Measurements from ENCODE around the gene PAPSS1.
"Not testable (repeated sequence)": the region's sequence is repeated elsewhere in the genome, so short reads cannot be mapped to it uniquely, and the experiment has no call there.

PAPSS1 gene

GRCh38 chr4:107683873-107684272 is 36.2 kb downstream of the PAPSS1 start:
- no peak for DNase-seq

- no peak for DNase-seq
Measured at GRCh38 chr4:107682306-107682705, 37.7 kb downstream of the PAPSS1 start.

- no peak for DNase-seq
Measured at GRCh38 chr4:107669068-107669467, 51.0 kb downstream of the PAPSS1 start.

DNA sequence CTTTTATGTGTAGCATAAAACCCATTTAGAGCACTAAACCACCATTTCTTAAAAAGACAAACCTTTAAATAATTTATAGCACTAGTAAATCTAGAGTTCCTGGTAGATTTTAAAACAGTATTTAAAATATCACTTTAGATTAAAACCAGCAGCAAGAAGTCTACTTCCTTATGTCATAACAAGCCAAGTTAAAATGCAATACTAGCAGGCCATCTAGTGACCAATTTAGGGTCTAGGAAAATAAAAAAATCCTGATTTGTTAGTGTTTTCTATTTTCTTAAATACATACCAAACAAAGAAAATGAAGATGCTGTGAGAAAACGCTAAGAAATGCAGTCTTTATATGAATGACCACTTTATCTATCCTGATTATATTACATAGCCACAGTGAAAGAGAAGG is 53.9 kb downstream of the PAPSS1 start:
- DNase-seq: no peak

- DNase-seq: no peak
Measured at GRCh38 chr4:107665001-107665400, 55.0 kb downstream of the PAPSS1 start.

DNA sequence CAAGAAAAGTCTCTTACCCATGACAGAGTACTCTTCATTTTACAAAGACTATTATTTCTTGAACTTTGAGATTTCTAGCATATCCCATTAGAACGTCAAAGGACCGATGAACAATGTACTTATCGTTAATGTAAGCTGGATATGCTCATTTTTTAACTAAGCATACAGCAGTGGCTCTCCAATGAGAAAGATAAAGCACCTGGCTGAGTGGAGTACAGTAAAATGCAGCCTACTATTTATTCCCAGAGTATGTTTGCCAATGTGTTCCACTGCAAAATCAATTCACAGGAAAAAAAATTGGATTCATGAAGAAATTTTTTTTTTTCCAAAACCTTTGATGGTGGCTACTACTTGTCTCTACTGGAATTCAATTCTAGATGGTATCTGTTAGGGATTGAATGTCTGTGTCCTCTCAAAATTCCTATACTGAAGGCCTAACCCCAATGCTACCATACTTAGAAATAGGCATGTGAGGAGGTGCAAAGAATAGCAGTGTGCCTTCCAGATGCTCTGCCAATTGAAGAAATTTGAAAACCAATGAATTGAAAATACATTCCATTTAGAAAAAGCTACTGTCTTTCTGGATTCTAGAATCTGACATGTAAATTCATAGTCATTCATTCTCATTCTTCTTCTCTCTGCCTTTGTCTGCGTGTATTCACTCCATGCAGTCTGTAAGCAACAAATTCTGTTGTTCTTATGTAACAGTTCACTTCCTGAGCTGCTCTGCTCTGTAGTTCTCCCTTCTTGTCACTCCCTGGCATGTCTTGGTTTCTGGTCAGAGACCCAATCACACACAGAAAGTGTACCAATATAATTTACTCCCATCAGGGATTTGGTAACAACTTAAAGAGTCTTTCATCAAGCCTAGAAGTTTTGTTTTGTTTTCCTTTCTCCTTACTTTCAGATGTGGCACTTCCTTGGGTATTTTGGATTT is 61.4 kb downstream of the PAPSS1 start:
- DNase-seq: no peak

GRCh38 chr4:107655289-107655688 is 64.7 kb downstream of the PAPSS1 start:
- DNase-seq: no peak

DNA sequence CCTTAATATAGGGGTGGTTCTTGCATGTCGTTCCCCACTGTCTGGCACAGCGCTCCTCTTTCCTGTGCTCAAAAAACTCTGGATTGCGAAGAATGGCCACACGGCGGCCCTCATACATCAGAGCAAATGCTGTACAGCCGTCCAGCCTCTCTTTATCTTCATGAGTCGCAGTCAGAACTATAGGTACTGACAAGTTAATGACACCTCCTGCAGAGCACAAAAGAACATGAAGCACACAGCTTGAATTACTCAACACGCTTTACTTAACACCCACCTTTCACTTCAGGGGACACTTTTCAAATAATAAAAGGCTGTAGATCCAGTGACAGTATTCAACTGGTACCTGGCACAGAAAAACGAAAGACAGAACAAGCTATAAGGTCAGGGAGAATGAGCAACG is 65.3 kb downstream of the PAPSS1 start:
- DNase-seq: no peak

DNA sequence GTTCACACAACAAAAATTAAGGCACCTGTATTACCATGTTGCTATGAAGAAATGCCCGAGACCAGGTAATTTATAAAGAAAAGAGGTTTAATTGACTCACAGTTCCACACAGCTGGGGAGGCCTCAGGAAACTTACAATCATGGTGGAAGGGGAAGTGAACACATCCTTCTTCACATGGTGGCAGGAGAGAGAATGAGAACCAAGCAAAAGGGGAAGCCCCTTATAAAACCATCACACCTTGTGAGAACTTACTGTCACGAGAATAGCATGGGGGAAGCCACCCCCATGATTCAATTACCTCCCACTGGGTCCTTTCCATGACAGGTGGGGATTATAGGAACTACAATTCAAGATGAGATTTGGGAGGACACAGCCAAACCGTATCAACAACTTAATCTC is 68.6 kb downstream of the PAPSS1 start:
- not testable (repeated sequence) for DNase-seq

DNA sequence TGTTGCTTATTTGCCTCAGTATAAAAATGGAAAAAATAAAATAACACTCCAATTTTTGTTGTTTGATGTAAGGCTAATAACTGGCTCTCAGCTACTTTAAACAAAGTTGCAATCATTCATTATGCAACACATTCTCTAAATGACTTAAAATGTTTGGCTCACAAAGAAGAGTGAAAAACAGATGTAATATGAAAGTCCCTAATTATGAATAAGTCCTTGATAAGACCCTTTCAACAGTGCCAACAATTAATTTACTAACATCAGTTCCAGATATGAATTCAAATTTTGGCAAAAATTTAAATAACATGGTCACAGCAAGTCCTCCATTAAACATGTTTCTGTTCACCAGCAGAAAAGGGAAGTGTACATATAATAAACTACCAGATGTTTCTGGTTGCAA is 69.8 kb downstream of the PAPSS1 start:
- DNase-seq: no peak

- DNase-seq: no peak
Measured at GRCh38 chr4:107648178-107648991, 71.6 kb downstream of the PAPSS1 start.

DNA sequence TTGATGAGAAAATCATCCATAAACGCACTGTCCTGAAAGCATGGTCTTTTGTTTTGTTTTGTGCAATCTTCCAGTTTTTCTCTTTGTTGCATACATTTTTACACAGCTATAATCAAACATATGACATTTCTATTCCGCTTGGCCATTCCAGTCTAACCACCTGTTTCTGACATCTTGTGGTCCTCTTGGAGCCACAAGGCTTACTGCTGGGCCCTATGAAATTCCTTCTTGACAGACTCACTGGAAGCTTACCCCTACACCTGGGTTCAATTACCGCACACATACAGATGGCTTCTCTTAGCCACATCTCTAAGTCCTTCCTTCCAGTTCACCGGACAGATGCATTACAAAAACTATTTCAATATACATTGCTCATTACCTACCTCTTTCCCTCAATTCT is 72.4 kb downstream of the PAPSS1 start:
- DNase-seq: no peak

GRCh38 chr4:107645604-107646003 is 74.4 kb downstream of the PAPSS1 start:
- DNase-seq: no peak

DNA sequence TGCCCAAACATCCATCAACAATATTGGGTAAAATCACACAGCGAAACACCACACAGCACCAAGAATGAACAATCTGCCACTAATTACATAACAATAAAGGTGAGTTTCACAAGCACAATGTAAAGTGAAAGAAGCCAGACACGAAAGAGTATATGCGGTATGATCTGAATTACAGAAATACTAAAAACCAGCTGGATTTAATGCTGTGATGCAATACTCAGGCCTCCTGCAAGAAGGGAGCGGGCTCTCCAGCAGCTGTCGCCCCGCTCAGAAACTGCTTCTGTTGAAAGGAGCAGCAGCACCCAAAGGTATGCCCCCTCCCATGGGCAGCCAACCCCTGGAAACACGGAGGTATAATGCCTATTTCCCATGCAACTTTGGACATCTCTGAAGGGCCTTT is 77.0 kb downstream of the PAPSS1 start:
- DNase-seq: no peak

DNA sequence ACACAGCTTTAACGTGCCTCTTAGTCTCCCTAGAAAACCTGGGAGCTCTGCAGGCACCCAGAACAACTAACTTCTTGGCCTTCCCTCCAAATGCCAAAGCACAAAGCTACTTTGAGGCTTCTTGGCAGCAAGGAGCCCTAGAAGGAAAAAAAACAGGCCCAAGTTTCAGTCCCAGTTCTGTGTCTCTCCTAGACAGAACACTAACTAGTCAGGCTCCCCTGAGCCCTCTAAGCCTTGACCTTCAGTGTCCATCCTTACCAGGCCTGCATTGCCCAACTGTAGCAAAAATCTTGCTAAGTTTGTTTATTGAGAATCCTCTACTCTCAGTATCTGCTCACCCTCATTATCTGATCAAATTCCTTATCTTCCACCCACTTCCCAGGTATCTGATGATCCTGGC is 79.2 kb downstream of the PAPSS1 start:
- DNase-seq: no peak

DNA sequence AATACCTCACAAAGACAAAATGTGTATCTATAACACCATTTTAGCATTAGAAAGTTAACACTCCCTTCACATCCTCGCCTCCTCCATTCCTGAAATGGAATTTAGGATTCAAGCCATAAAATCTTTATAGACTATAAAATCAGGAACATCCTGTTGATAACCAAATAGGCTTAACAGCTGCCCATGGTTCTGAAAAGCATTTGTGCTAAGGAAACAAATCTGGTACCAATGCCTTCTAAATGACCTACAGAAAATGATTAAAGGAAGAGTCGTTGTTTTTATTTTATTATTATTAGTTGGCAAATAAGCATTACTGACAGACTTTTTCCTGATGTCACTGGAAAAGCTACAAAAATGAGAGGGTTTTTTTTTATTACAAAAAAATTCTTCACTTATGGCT is 79.8 kb downstream of the PAPSS1 start:
- DNase-seq: no peak

DNA sequence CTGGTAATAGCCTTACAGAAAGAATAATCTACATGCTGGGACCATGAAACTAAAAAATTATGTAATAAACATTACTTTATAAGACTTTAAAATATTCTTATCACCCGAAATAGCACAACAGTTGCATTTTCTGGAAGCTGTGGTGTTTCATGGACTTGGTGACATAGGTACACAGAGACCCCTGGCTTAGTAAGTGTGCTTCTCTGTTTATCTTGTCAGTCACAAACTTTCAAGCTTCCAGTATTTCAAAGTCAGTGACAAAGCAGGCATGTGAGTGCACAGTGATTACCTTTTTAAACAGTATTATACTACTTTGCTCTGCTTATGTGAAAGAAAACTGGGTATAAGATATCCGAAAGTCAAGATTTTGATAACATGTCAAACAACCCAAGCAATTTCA is 84.3 kb downstream of the PAPSS1 start:
- DNase-seq: no peak

DNA sequence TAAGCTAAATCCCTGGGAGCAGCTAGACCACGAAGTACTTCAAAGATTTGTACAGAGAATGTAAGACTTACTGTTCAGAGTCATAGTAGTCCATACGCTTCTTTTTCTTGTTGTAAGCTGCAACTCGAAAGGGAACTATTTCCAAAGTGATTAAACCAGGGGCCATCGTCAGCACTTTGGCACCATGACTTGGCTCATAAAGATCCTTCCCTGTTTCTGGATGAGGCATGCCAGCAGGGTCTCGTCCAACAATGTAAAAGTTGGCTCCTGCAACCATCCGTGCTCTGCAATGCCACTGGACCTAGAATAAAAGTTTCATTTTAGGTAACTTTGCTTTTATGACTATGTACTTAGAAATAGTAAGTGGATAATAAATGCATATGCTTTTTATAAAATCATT is 88.5 kb downstream of the PAPSS1 start:
- no peak for DNase-seq

- no peak for DNase-seq
Measured at GRCh38 chr4:107630185-107630705, 89.8 kb downstream of the PAPSS1 start.

DNA sequence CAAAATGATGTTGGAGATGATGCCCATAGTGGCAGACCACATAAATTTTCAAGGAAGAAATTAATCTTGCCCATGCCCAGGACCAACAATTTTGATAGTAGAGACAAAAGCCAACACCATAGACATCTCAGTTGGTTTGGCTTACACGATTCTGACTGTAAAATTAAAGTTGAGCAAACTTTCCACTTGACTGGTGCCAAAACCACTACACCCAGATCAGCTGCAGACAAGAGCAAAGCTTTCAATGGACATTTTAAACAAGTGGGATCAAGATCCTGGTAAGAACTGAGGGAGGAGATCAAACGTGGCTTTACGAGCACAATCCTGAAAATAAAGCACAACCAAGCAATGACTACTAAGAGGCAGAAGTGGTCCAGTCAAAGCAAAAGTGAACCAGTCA is 90.7 kb downstream of the PAPSS1 start:
- DNase-seq: no peak

- DNase-seq: no peak
Measured at GRCh38 chr4:107625391-107625902, 94.6 kb downstream of the PAPSS1 start.

DNA sequence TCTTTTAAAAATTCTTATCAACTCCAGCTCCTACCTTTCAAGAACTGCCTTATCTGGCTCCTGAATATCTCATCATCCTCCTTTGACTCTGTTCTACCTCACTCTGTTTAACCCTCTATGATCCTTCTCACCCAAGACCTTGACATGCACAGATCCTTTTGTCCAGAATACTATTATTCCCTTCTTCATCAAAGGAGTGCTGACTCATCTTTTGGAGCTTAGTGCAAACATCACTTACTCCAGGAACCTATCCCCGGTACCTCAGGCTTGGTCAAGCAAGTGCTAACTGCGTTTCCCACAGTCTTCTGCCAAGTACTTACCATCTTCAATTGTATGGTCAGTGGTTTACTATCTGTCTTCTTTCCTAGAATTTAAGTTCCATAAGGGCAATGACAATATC is 96.0 kb downstream of the PAPSS1 start:
- DNase-seq: no peak

- no peak for DNase-seq
Measured at GRCh38 chr4:107622006-107622405, 98.0 kb downstream of the PAPSS1 start.

DNA sequence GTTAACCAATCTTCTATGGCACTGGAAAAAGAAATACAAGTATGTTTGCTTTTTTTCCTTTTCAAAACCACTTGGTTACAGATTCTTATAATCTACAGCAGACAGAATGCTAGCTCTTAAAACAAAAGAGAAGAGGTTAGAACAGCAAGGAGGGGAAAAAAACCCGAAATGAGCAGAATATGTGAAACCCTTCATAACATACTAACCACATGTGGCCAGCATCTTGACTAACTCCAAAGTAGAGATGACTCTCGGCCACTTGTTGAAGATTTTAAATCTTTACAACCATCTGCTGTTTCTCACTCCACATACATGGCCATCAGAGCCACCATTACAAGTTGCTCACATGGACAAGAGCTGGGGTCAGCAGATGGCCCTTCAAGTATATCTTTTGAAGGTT is 100.3 kb downstream of the PAPSS1 start:
- DNase-seq: no peak

All from activated gamma-delta T cell treated with Interleukin-2 at 50 U/mL for 16 hours (primary cell).